GM18519 (cell line): ENCODE results near the gene STX5.
"Not testable (repeated sequence)": the region's sequence is repeated elsewhere in the genome, so short reads cannot be mapped to it uniquely, and the experiment has no call there.

ENCODE experiments used
- ATAC-seq: cut with Tn5 transposase; IDR thresholded peaks from one replicate; pipeline ENCODE4 v1.9.1; 2021; ENCODE audit warnings: mild to moderate bottlenecking, moderate library complexity; ENCODE audit not compliant: unreplicated experiment, low FRiP score

The STX5 gene

DNA sequence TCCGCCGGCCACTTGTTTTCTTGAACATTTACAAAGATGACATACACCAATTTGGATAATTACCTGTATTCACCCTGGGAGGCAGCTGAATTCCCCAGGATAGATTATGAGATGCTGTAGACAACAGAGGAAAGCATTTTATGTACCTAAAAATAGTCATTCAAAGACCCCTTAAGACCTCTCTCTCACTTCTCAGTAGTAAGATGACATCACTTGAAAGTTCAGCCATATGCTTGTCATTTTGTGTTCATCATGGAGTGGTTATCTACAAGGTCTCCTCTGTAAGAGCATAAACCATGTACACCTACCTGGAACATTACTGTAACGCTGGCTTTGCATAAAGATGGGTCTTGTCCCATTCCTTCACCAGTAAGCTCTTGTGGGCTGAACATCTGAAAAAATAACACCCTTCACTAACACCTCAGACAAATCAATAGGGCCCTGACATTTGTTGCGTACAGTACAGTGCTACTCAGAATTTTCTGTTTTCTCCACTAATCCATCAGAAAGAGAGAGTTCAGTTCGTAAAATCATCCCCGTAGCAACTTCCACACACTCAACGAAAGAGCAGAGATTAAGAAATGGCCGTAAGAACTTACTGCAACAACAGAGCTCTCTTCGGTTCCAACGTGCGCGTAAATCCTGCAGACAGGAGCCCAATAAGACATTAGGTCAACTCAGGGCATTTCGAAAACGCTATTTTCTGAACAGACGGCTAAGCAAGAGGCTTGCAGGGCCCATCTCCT lies 23.1 kb upstream of the STX5 start:
- no peak for ATAC-seq

DNA sequence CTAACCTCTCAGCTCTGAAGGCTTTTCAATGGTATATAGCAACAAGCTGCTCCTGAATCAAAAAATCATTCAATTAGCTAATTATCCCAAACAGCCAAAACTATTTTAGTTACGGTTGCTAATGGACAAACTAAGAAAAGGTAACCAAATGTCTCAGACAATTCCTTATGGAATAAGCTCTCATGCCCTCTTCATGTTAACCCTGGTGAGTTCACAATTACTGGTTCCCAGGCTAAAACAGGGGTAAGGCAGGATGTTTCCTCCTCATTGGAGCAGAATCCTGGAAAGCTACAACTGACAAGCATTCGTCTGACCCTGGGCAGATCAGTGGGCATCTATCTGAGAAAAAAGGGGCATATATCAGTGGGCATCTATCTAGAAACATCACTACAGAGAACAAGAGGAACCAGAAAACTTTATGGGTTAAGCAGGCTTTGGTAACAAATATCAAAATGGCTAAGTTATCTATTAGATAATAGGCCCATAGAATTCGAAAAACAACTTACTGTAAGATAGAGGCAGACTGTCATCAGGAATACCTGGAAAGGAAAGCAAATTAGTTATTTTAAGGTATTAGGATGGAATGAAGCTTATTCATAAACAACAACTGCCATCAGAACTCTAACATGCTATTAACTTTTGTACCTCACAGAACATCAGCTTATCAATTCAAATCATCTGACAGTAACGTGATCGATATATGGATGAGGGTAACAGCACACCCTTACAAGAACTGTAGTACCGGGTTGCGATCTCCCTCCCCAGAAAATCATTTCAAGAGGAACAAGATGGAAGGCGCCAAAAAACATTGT lies 22.4 kb upstream of the STX5 start:
- no peak for ATAC-seq

DNA sequence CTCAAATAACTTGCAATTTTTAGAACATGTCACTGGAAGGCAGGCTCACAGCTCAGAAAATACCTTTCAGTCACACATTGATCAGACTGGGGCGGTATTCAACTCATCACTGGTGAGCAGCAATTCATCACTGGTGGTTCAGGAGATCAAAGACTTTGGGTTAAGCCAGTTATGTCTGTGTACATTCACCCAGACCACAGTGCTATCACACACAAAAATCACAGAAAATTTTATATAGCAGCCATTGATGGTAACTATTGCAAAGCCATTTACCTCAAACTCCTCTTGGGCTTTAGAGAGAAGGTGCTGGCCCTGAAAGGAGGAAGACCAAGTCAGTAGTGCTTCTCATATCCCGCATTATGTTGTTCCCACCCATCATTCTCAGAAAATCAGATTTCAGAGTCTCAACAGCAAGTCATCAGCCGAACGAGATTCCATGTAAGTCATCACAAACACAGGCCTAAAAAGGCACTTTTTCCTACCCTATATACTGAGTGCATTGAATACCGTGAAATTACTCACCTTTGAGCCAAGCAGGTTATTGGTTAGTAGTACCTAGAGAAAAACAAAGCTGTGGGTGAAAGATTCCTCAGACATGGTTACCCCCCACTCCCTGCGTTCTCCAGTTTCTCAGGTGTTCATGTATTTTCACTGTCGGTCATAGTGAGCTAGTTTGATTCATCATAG lies 21.6 kb upstream of the STX5 start:
- no peak for ATAC-seq

DNA sequence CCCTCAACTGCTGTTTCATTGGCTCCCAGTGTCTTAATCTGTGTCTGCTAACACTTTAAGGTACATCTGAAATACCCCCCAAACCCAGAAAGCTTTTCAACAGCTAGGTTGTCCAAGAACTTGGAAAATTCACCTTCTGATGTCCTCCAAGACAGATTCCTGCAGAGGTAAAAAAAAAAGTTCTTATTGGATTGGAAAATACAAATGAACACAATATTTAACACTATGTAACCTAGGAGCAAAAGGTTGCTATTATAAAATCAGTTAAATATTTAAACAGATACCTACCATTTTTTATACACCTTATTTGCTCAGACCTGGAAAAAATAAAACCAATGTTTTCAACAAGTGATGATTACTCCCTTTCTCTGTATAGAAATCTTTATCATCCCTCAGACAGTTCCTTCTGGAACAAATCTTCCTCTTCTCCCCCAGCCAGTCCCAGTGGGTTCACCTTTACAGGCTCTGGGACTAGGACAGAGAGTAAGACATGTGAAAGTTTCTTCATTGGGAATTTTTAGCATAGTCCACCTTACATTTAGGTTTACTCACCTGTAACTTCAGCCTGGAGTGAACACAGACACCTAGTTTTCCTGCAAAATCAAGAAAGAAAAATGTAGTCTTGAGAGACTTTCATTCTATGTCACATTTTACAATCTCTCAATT lies 20.8 kb upstream of the STX5 start:
- ATAC-seq, result no peak

DNA sequence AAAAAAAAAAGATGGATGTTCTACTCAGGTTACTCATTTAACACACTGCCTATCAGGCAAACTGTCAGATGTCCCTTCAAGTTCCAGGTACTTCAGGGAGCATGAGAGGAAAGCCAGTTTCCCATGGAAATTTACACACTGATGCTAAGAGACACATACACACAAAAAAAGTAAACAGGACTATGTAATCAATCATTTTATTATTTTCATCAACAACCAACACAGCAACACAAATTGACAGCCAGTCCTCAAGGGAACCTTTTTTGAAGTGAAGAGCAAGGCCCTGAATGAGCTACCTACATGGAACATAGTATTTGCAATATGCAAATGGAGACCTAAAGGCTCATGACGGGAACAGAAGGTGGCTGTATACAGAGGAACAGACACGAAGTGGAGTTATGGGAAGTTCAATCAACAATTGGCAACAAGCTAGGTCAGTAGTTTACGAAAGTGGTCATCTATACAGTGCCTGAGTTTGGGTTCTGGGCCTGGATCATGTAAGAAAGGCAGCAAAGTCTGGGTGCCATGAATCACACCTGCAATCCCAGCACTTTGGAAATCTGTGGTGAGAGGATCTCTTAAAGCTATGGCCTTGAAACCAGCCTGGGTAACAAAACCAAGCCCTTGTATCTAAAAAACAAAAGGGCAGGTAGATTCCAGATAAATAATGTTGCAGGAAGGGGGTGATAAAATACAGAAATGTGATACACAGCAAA lies 20.1 kb upstream of the STX5 start:
- ATAC-seq, result no peak

DNA sequence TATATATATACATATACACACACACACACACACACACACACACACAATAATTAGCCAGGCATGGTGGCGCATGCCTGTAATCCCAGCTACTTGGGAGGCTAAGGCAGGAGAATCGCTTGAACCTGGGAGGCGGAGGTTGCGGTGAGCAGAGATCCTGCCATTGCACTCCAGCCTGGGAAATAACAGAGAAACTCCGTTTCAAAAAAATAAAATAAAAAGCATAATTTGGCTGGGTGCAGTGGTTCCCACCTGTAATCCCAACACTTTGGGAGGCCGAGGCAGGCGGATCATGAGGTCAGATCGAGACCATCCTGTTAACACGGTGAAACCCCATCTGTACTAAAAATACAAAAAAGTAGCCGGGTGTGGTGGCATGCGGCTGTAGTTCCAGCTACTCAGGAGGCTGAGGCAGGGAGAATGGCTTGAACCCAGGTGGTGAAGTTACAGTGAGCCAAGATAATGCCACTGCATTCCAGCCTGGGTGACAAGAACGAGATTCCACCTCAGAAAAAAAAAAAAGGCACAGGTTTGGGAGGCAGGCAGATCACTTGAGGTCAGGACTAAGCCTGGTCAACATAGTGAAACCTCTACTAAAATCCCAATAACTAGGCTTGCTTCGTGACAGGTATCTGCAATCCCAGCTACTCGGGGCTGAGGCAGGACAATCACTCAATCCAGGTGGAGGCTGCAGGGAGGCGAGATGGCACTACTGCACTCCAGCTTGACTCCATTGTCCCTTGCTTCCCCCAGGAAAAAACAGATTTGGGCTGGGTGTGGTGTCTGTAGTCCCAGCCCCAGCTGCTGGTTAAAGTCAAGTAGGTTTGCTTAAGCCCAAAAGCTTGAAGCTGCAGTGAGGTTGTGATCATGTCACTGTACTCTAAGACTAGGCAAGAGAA lies 19.3 kb upstream of the STX5 start:
- no peak for ATAC-seq

DNA sequence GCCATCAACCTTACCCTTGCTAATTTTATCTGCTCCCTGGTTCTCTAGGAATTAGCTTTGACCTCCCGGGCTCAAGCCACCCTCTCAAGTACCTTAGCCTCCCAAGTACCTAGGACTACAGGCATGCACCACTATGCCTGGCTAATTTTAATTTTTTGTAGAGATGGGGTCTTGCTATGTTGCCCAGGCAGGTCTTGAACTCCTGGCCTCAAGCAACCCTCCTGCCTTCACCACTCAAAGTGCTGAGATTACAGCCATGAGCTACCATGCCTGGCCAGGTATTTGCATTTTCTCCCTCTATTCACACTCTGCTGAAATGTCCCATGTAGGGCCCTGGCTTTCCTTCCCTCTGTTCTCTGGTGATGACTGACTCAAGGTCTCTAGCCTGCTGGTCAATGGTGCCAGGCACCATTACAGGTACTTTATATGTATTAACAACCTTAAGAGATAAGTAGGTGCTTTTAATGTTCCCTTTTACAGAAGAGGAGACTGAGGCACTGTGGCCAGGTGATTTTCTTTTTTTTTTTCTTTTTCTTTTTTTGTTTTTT lies 16.0 kb upstream of the STX5 start:
- no peak for ATAC-seq

DNA sequence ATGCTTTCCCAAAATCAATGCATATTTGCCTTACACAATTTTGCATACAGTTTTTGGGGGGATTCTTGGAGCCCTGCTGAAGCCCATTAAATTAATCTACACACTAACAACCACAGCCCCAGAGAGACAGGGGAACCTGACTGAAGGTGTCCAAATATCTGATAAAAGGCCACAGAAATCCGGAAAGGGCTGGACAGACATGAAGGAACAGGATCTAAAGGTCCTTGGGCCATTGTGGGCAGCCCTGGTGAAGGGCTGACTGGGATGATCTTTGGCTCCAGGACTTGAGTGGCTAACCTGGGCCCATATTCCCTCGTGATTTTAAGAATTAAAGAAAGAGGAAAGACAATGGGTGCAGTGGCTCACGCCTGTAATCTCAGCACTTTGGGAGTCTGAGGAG lies 14.3 kb upstream of the STX5 start:
- ATAC-seq, result no peak

DNA sequence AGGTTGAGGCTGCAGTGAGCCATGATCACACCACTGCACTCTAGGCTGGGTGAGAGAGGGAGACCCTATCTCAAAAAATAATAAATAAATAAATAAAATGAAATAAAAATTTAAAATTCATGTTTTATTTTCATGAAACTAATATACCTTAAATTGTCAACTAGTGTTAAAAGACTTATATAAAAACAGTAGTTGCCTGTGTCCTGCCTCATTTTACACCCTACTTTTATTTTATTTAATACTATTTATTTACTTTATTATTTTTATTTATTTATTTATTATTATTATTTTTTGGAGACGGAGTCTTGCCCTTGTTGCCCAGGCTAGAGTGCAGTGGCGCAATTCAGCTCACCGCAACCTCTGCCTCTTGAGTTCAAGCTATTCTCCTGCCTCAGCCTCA lies 12.3 kb upstream of the STX5 start:
- ATAC-seq, result no peak

DNA sequence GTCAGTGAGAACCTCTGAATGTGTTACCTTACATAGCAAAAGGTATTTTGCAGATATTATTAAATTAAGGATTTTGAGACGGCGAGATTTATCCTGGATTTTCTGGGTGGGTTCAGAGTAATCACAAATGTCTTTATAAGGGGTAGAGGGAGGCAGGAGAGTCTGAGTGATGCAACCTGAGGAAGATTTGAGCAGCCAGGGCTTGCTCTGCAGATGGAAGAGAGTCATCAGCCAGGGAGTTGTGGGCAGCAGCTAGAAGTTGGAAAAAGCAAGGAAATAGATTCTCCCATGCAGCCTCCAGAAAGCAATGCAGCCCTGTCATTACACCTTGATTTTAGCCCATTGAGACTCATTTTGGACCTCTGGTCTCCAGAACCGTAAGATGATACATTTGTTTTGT lies 11.6 kb upstream of the STX5 start:
- ATAC-seq, result no peak

DNA sequence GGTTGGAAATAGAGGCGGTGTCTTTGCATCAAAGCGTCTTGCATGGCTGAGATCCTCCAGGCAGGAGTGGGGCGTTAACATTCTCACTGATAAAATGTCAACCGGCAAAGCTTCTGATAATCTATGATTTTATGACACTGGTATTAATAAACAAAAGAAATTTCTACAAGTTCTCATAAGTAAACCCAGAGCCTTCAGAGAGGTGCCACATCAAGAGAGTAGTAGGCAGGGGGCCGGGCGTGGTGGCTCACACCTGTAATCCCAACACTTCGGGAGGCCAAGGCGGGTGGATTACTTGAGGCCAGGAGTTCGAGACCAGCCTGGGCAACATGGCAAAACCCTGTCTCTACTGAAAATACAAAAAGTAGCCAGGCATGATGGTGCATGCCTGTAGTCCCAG lies 11.0 kb upstream of the STX5 start:
- not testable (repeated sequence) for ATAC-seq

DNA sequence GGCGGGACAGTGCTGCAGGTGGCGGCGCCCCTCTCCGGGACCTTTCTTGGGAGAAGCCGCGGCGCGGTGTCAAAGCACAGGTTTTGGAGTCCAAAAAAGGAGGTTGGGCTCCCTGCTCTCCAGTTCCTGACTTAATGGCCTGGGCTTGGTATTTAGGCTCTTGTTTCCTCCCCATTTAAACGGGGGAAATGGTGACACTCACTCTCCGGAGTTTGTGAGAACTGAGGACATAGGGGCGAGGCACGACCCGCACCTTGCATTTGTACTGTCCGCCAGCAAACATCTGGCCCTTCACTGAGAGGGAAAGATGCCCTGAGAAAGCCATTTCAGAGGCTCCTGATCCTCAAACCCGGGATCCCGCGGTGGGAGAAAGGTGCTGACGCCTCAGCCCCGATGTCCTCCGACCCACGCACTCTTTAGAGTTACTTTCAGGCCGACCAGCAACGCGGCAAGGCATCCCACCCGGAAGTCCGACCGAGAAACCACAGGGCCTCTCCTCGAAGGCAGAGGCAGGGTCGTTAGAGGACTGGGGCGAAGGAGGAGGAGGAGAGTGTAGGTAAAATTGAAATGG lies 10.4 kb upstream of the STX5 start:
- ATAC-seq, result no peak

DNA sequence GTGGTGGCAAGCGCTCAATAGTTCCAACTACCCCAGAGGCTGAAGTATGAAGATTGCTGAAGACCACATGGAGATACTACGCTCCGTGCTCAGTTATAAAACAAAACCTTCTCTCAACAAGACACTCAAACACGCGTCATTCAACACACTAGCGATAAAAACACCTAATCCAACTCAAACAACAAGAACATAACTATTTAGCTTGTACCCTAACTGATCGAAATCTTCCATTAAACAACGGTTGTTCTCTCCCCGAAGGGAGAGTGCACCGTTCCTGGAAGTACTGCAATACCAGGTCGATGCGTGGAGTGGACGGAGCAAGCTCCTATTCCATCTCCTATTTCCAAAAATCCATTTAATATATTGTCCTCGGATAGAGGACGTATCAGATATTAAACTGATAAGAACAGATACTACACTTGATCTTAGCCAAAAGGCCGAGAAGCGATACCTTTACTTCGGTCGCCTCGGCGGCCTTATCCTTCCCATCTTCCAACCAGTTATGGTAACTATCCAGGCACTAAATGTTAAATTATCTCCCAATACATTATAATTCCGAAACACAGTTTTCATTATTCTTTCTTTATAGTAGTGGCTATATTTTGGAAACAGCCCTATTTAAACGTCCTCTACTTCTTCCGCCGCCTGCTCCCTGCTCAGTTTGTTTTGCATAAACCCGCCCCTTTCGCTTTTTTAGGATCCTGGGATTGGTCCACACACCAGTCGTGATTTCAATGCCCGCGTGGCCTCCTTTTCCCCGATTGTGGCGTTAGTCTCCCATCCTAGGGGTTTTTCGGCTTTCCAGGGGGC lies 9.7 kb upstream of the STX5 start:
- peak; percentile 50 for ATAC-seq

DNA sequence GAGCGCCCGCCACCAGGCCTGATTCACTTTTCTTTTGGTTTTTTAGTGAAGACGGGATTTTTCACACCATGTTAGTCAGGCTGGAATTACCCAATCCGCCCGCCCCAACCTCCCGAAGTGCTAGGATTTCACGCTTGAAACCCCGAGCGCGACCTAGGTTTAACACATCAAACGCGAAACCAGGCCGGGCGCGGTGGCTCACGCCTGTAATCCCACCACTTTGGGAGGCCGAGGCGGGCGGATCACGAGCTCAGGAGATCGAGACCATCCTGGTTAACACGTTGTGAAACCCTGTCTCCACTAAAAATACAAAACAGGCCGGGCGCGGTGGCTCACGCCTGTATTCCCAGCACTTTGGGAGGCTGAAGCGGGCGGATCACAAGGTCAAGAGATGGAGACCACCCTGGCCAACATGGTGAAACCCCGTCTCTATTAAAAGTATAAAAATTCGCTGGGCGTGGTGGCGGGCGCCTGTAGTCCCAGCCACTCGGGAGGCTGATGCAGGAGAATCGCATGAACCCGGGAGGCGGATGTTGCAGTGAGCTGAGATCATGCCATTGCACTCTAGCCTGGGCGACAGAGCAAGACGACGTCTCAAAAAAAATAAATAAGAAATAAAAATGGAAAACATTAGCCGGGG lies 9.0 kb upstream of the STX5 start:
- ATAC-seq, result not testable (repeated sequence)

DNA sequence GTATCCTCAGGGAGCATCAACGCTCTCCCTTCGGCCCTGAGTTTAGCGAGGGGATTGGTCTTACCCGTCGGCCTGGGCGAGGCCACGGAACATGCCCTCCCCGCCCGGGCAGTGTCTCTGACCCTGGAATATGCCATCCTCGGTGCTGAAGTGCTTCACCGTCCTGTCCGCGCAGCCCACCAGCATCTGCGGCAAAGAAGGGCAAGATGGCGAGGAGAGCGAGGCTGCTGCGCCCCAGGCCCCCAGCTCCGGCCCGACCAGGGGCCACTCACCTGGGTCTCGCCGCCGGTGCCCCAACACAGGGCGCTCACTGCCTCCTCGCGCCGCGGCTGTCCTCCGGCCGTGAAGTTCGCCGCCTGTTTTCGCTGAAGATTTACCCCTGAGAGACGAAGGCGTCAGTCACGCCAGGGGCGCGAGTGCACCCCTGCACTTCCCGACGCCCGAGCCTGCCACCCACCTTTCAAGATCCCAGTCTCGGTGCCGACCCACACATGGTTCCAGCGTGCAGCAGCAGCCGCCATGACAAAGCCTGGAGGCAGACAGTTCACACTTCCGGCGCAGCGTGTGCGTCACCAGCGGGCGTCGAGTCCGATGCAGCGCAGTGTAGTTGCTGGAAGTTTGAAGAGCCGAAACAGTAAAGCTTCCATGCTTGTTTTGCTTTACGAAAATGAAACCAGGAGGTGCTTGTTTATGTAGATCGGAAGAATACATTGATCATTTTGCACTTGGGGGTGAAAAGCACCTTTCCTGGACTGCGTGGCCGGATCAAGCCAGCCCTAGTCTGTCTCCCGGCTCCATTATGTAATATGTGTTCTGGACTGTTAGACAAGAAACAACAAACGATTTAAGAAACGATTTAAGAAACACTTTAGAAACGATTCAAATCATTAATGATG lies 7.4 kb upstream of the STX5 start, which contains the start of gene WDR74:
TSS of gene WDR74 (minus strand) at position 541 of the 896 bp plus-strand sequence. CDS start at position 521, 20 bp downstream.
- ATAC-seq, result peak; percentile 28

DNA sequence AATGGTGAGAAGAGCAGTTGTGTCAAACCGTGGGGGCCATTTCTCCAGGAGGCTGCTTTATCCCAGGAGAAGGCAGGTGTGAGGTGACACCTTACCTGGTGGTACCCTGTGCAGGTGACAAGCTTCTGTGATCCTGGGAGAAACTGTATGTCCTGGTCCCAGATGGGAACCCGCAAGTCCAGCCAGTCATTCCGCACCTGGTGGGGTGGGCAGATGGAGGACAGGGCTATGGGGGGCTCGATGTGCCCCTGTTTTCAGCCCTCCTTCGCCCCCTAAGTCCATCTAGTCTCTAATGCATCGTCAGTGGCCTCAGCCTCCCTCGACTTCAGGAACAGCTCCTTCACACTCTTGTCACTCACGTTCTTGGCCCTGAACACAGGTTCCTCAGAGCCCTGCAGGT lies 3.5 kb upstream of the STX5 start:
- no peak for ATAC-seq
